K562 (cell line): ENCODE data around the gene KRTAP2-2. TPM values are rescaled to one million over a fixed set of nuclear protein-coding genes. Genes with fewer than 3 reads are reported as not detected.

Experiments used
- ATAC-seq: fragments of 200-7000 bp; cut with Tn5 transposase; 3 replicates; pipeline ENCODE4 v1.9.1; 2020; ENCODE audit warnings: moderate library complexity
- BruUV-seq: library from RNA; stranded (reverse); fragments of 400-500 nt; replicated peaks from 2 replicates; lab custom pipeline; 2021; lab: Mats Ljungman, UMichigan
- CTCF ChIA-PET: fragments of 300-600 bp; formaldehyde crosslinking; extraction: SDS; loops from one replicate; lab custom pipeline; 2021; ENCODE audit warnings: low intra/inter-chr PET ratio; lab: Yijun Ruan, JAX
- POLR2A ChIA-PET: fragments of 300-600, 350-650 bp; sonication (Branson Sonifier 250); formaldehyde crosslinking; extraction: SDS; loops from one replicate; lab custom pipeline; 2021; ENCODE audit warnings: antibody characterized with exemption, inconsistent platforms; lab: Yijun Ruan, JAX
- DNase-seq, 4 experiments: peaks; one replicate each; pipeline versions ENCODE4 v3.0.0 to v3.0.0-alpha.2; 2011 to 2018; ENCODE audit warnings: low spot score in 3 of 4, mixed read lengths in 3 of 4; ENCODE audit errors: extremely low read depth in 1 of 4
- FAIRE-seq: peaks from 2 replicates; lab custom pipeline; 2011; peaks lifted over from hg19 to GRCh38; lab: Jason Lieb, UNC
- H2AFZ ChIP-seq: 2 replicates; pipeline ENCODE4 v1.6.0; 2011; ENCODE audit warnings: low read depth, low read length, control low read depth, inconsistent platforms
- H3K27ac ChIP-seq: fragments of 200-600 bp; 3 replicates; pipeline ENCODE4 v1.8.0; 2011; ENCODE audit warnings: low read depth, mild to moderate bottlenecking, control low read depth, inconsistent platforms, low read length, moderate library complexity, mixed read lengths; ENCODE audit errors: extremely low read depth
- H3K27me3 ChIP-seq, 2 experiments: fragments of 300-600 bp in 1 of 2; 2 replicates in 1 of 2; 3 replicates in 1 of 2; pipeline versions ENCODE4 v1.6.0 to v1.8.0; 2011; ENCODE audit warnings: inconsistent platforms in 2 of 2, low read length in 2 of 2, mild to moderate bottlenecking in 1 of 2, mixed read lengths in 1 of 2, moderate library complexity in 1 of 2; ENCODE audit not compliant: control insufficient read depth in 2 of 2, insufficient read depth in 2 of 2
- H3K36me3 ChIP-seq: fragments of 300-600 bp; 3 replicates; pipeline ENCODE4 v1.8.0; 2011; ENCODE audit warnings: mild to moderate bottlenecking, low read length, inconsistent platforms; ENCODE audit not compliant: control insufficient read depth, insufficient read depth
- H3K4me1 ChIP-seq, 2 experiments: fragments of 200-600 bp in 1 of 2; replicated peaks in 1 of 2; 2 replicates in 1 of 2; 3 replicates in 1 of 2; pipeline versions ENCODE4 v1.5.1 to v1.8.0; 2011; ENCODE audit warnings: inconsistent platforms in 2 of 2, low read length in 2 of 2, mild to moderate bottlenecking in 1 of 2, mixed read lengths in 1 of 2, moderate library complexity in 1 of 2; ENCODE audit not compliant: control insufficient read depth in 2 of 2, insufficient read depth in 2 of 2
- H3K4me2 ChIP-seq: 2 replicates; pipeline ENCODE4 v1.6.1; 2011; ENCODE audit warnings: low read length, control low read depth, inconsistent platforms, mixed read lengths; ENCODE audit not compliant: insufficient read depth
- H3K4me3 ChIP-seq: fragments of 200-600 bp; sonication (generic), shearing (Covaris generic); 2 replicates; pipeline ENCODE4 v1.5.1; 2016; ENCODE audit warnings: control low read depth, inconsistent platforms
- H3K79me2 ChIP-seq: fragments of 200-600 bp; 3 replicates; pipeline ENCODE4 v1.8.0; 2011; ENCODE audit warnings: low read length, inconsistent platforms; ENCODE audit not compliant: control insufficient read depth, insufficient read depth
- H3K9ac ChIP-seq, 2 experiments: 2 replicates each; pipeline versions ENCODE4 v1.6.0 to v1.6.1; 2011; ENCODE audit warnings: low read depth in 2 of 2, low read length in 2 of 2, control low read depth in 1 of 2, inconsistent platforms in 1 of 2, mild to moderate bottlenecking in 1 of 2, mixed read lengths in 1 of 2; ENCODE audit not compliant: insufficient read depth in 1 of 2
- H3K9me1 ChIP-seq: one replicate; pipeline ENCODE4 v1.6.0; 2011; ENCODE audit warnings: inconsistent platforms, mild to moderate bottlenecking, low read length, moderate library complexity; ENCODE audit not compliant: control insufficient read depth, insufficient read depth
- H3K9me3 ChIP-seq: replicated peaks from 2 replicates; pipeline ENCODE4 v1.5.1; 2011; ENCODE audit warnings: low read depth, low read length, inconsistent platforms; ENCODE audit not compliant: control insufficient read depth, insufficient read depth
- H4K20me1 ChIP-seq: replicated peaks from 2 replicates; pipeline ENCODE4 v1.6.1; 2011; ENCODE audit warnings: low read length, inconsistent platforms, mixed read lengths; ENCODE audit not compliant: control insufficient read depth, insufficient read depth
- CEBPG ChIP-seq, 3 experiments: fragments of 200-800 bp in 1 of 3; sonication (Bioruptor generic) in 1 of 3; sonication (generic) in 1 of 3; formaldehyde crosslinking in 1 of 3; IDR thresholded peaks in 2 of 3; conservative IDR thresholded peaks in 1 of 3; 2 replicates each; pipeline versions ENCODE4 v1.6.1 to v1.8.0; 2016 to 2022; ENCODE audit warnings: missing compliant biosample characterization in 2 of 3, missing genetic modification characterization in 2 of 3, mild to moderate bottlenecking in 1 of 3, missing genetic modification reagents in 1 of 3
- NFIX ChIP-seq: fragments of 250-450 bp; sonication (Bioruptor Pico); IDR thresholded peaks from 2 replicates; pipeline ENCODE4 v1.4.0; 2020; ENCODE audit warnings: low read depth, mild to moderate bottlenecking, moderate library complexity
- NR2C2 ChIP-seq, 2 experiments: fragments of 200-800 bp in 1 of 2; sonication (Bioruptor generic) in 1 of 2; sonication (generic) in 1 of 2; formaldehyde crosslinking in 1 of 2; IDR thresholded peaks; 2 replicates each; pipeline versions ENCODE4 v1.6.1 to v1.8.0; 2016 to 2022; ENCODE audit warnings: mild to moderate bottlenecking in 1 of 2, missing compliant biosample characterization in 1 of 2, missing genetic modification characterization in 1 of 2, missing genetic modification reagents in 1 of 2
- TRIM24 ChIP-seq, 2 experiments: fragments of 450-650 bp; IDR thresholded peaks; 2 replicates each; pipeline ENCODE4 v1.6.1; 2016
- ZC3H4 ChIP-seq: sonication (generic); formaldehyde crosslinking; IDR thresholded peaks from 2 replicates; pipeline ENCODE4 v1.9.0; 2021; ENCODE audit warnings: missing genetic modification reagents, borderline replicate concordance
- ZNF197 ChIP-seq: fragments of 200-800 bp; sonication (Bioruptor generic); IDR thresholded peaks from 2 replicates; pipeline ENCODE4 v1.6.1; 2016; ENCODE audit warnings: low read depth, missing genetic modification characterization, missing compliant biosample characterization
- ZNF589 ChIP-seq: fragments of 200-800 bp; sonication (Bioruptor generic); IDR thresholded peaks from 2 replicates; pipeline ENCODE4 v1.6.1; 2016; ENCODE audit warnings: low read depth, missing genetic modification characterization, missing compliant biosample characterization
- WGBS: fragments of 100-300 bp; shearing (Covaris generic); methylation state at CpG from one replicate; pipeline ENCODE4 v1.1.6; 2016; ENCODE audit warnings: low coverage, mixed read lengths; ENCODE audit not compliant: insufficient coverage; ENCODE audit errors: missing lambda C conversion rate; 5-methylcytosine and 5-hydroxymethylcytosine counted together
- in situ Hi-C: fragments of 300-500 bp; cut with MboI; formaldehyde crosslinking; loops from 4 replicates; pipeline ENCODE4 v1.15.0; 2018; ENCODE audit warnings: inconsistent platforms, mixed read lengths
- intact Hi-C: fragments of 100-400 bp; cut with micrococcal nuclease; formaldehyde crosslinking; loops from 2 replicates; pipeline ENCODE4 v1.14.2; 2022
- polyA plus RNA-seq, 8 experiments: library from polyadenylated mRNA; depleted of rRNA in 4 of 8; stranded (reverse) in 5 of 8; unstranded in 3 of 8; fragments of >200 nt; fragmentation: Nextera tagmentation in 2 of 8; fragmentation: Illumina TruSeq in 1 of 8; extraction: Ambion mirVana in 2 of 8; extraction: Trizol in 1 of 8; gene quantifications; 2 replicates each; pipeline versions ENCODE4 v1.2.1 to v1.2.3, GENCODE V29; 2011 to 2014; ENCODE audit warnings: inconsistent platforms in 1 of 8, missing spikeins in 1 of 8
- total RNA-seq, 7 experiments: library from RNA; depleted of rRNA in 6 of 7; stranded (reverse); fragments of >200 nt in 6 of 7; fragmentation: Illumina TruSeq in 2 of 7; extraction: Trizol in 2 of 7; gene quantifications; 2 replicates each; pipeline versions ENCODE4 v1.2.1 to v1.2.3, GENCODE V29; 2011 to 2021; ENCODE audit warnings: low replicate concordance in 1 of 7
- TF ChIP-seq, protein P1 (sequence below): IDR thresholded peaks from 2 replicates; pipeline ENCODE4 v1.6.1; 2011; ENCODE audit warnings: borderline replicate concordance, low read depth, mild to moderate bottlenecking, moderate library complexity, low read length; ENCODE audit not compliant: insufficient read depth, poor library complexity, severe bottlenecking

Gene KRTAP2-2
- total and polyA plus RNA-seq, 9 of the 15 experiments (the other 6 are each of a cell fraction or from before 2014, with no cell fraction given) = not detected

DNA sequence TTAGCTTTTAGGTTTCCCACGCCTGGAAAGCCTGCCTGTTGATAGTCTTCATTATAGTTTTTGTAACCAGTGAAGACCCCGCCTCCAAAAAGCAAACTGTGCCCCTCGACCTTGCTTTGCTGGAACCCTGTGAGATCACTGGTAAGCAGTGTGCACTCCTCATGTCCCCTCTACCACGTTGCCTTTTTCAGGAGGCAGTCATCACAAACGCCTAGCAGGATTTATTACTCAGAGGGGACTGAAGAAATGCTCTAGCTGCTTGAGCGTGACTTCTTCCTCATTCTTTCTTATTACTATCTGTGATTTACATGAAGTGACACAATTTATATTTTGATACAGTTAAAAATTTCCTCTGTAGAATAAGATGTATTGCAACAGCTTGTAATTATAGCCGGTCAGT is 39.6 kb downstream of the KRTAP2-2 start:
- no peaks in the 10 kb centered on the region for H3K4me1 ChIP-seq
- intact Hi-C loops = no loop called here
- TF ChIP-seq ZC3H4 (CRISPR knock-in tag) (no peak), ZNF197 (CRISPR knock-in tag) (no peak), NFIX (no peak)
- TF ChIP-seq, all 486 proteins: peak for 0
- Histone ChIP-seq H3K9me1 (no peaks in the 10 kb centered on the region), H3K9ac (no peak overlapping the region), H3K27me3 (peaks cover 0 to 3% of the 10 kb centered on the region in 2 experiments; a peak in 1 of 5 replicates), H3K9me3 (no peaks in the 10 kb centered on the region), H2AFZ (no peak overlapping the region), H3K79me2 (no peaks in the 10 kb centered on the region), H3K4me2 (no peak overlapping the region), H3K36me3 (no peaks in the 10 kb centered on the region), H3K4me3 (no peak overlapping the region), H3K27ac (no peak overlapping the region), H4K20me1 (no peaks in the 10 kb centered on the region)
- DNase-seq (no peak), FAIRE-seq (no peak), ATAC-seq (no peak)
- ChIA-PET POLR2A (no interaction called here), CTCF (no interaction called here)
- in situ Hi-C loops = no loop called here
- WGBS = 1% methylated on average over 7 of the region's 7 CpGs
- BruUV-seq = no TSS peak

DNA sequence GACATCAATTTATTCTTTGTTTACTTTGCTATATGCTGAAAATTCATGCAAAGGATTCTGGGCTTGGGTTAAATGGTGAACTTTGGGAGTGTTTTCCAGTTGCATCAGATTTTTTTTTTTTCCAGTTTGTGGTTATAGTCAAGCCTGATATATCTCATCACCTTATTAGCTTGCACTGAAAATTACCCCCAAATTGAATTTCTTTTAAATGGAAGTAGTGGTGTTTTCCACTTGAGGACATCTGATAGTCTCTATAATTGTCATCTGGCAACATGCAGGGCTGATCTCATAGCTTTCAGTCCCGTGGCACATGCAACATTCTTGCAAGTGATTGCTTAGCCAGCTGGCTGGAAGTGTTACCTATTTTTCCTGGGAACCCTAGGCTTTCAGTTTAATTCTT is 41.4 kb downstream of the KRTAP2-2 start:
- CTCF ChIA-PET = interaction anchor here (0.7 kb wide), 1 partner anchor 305 kb away, joined by 3 read pairs; no protein-coding TSS in a partner anchor
- Histone ChIP-seq H3K4me2 (no peak overlapping the region), H3K9me3 (no peaks in the 10 kb centered on the region), H3K9me1 (no peaks in the 10 kb centered on the region), H3K4me3 (no peak overlapping the region), H3K4me1 (no peaks in the 10 kb centered on the region), H3K27me3 (peaks cover 0 to 4% of the 10 kb centered on the region in 2 experiments; a peak in 3 of 5 replicates), H3K9ac (no peak overlapping the region), H4K20me1 (no peaks in the 10 kb centered on the region), H2AFZ (no peak overlapping the region), H3K79me2 (no peaks in the 10 kb centered on the region), H3K36me3 (no peaks in the 10 kb centered on the region), H3K27ac (no peak overlapping the region)
- TF ChIP-seq ZNF589 (peak; percentile 57; the same call in 1 of the 2 replicates), NR2C2 (CRISPR knock-in tag; IDR thresholded peaks at IDR 0.05) (no peak), NR2C2 (tag; IDR thresholded peaks at IDR 0.05) (peak; percentile 79; the same call in 1 of the 2 replicates), CEBPG (CRISPR knock-in tag; IDR thresholded peaks at IDR 0.05) (no peak), CEBPG (tag; conservative IDR thresholded peaks at IDR 0.05 in 1 of 2, IDR thresholded peaks at IDR 0.05 in 1 of 2) (peak in 1 of 2 experiments; percentile 57; a peak in 1 of 4 replicates), TRIM24 (IDR thresholded peaks at IDR 0.05) (0 out of 4 replicates have a peak, but pooled peaks of 1 of the 2 experiments have one; percentile 6)
- TF ChIP-seq, protein P1, sequence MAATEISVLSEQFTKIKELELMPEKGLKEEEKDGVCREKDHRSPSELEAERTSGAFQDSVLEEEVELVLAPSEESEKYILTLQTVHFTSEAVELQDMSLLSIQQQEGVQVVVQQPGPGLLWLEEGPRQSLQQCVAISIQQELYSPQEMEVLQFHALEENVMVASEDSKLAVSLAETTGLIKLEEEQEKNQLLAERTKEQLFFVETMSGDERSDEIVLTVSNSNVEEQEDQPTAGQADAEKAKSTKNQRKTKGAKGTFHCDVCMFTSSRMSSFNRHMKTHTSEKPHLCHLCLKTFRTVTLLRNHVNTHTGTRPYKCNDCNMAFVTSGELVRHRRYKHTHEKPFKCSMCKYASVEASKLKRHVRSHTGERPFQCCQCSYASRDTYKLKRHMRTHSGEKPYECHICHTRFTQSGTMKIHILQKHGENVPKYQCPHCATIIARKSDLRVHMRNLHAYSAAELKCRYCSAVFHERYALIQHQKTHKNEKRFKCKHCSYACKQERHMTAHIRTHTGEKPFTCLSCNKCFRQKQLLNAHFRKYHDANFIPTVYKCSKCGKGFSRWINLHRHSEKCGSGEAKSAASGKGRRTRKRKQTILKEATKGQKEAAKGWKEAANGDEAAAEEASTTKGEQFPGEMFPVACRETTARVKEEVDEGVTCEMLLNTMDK = no peak
- WGBS = 0% methylated on average over 1 of the region's 1 CpG
- POLR2A ChIA-PET = no interaction called here
- ATAC-seq (no peak), FAIRE-seq (no peak), DNase-seq (no peak)
- intact Hi-C loops = no loop called here
- in situ Hi-C loops = no loop called here
- no TSS peak for BruUV-seq
